ENCODE data around the gene RHPN2. TPM values are rescaled to one million over a fixed set of nuclear protein-coding genes. Genes with fewer than 3 reads are reported as not detected.

Gene RHPN2
- total RNA-seq, 1 experiment from 2014 or later: 29.2 TPM

DNA sequence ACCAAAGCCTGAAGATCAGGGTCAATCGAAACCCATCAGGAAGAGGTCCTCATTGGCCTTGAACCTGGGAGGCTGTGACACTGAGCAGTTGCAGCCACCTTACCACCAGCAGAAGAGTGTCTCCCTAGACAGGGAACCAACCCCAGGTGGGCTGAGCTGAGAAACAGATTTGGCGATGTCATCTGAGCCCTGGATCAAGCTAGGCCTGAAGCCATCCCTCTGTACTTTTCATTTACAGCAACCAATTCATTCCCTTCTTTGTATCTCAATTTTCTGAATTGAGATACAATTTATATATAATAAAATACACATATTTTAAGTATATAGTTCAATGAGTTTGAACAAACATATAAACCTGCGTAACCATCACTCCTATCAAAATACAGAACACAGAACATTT lies 14.6 kb downstream of the RHPN2 start:
- H3K27me3 Mint-ChIP-seq (ENCODE audit: low read depth): no peaks in the 10 kb centered on the region
- no peaks in the 10 kb centered on the region for H3K27me3 ChIP-seq (ENCODE audit: insufficient read depth, low read length)
- no peak overlapping the region for H3K4me2 ChIP-seq (ENCODE audit: insufficient read depth, insufficient read length, low read length)
- no peak overlapping the region for H2BK12ac ChIP-seq (ENCODE audit: insufficient read length, low read depth, low read length)
- H3K36me3 Mint-ChIP-seq (ENCODE audit: insufficient read depth in 1 of 3, low read depth in 3 of 3): peaks cover 8 to 37% (median 18%) of the 10 kb centered on the region in 3 experiments; a peak in 6 of 7 replicates
- H3K27ac Mint-ChIP-seq: peak overlapping the region in 2 of 3 experiments; percentile 54 to 63; a peak in 1 of 7 replicates
- H3K79me1 ChIP-seq (ENCODE audit: insufficient read depth, low read depth, low read length, poor library complexity, severe bottlenecking): peaks cover 3% of the 10 kb centered on the region
- H3T11ph ChIP-seq (ENCODE audit: low read length): no peak overlapping the region
- DNase-seq: no peak
- no peaks in the 10 kb centered on the region; the same call in 1 of the 2 replicates for H3K79me2 ChIP-seq (ENCODE audit: insufficient read depth, low read length)
- H3K9ac ChIP-seq (ENCODE audit: extremely low read depth, insufficient read length, low read length): no peak overlapping the region
- no peak overlapping the region for H3K4me3 Mint-ChIP-seq
- no peak overlapping the region for H2BK20ac ChIP-seq (ENCODE audit: low read depth, low read length, poor library complexity, severe bottlenecking)
- H3K18ac ChIP-seq (ENCODE audit: insufficient read length, low read depth, low read length): no peak overlapping the region
- H3K9me3 Mint-ChIP-seq: no peaks in the 10 kb centered on the region; a peak in 1 of 5 replicates
- no peak overlapping the region for H2BK5ac ChIP-seq (ENCODE audit: insufficient read length, low read length)
- H3K56ac ChIP-seq (ENCODE audit: insufficient read length, low read depth, low read length): no peak overlapping the region
- no peaks in the 10 kb centered on the region for H3K4me1 ChIP-seq (ENCODE audit: insufficient read depth, low read length)
- no peak overlapping the region for H2BK120ac ChIP-seq (ENCODE audit: low read depth, low read length, poor library complexity, severe bottlenecking)
- H3K4me1 Mint-ChIP-seq: peaks cover 23 to 34% of the 10 kb centered on the region in 2 experiments
- H4K91ac ChIP-seq (ENCODE audit: insufficient read length, low read depth, low read length): no peak overlapping the region
- H4K8ac ChIP-seq (replicated peaks; ENCODE audit: insufficient read length, low read depth, low read length): no peak overlapping the region
- no peak overlapping the region for H2BK15ac ChIP-seq (ENCODE audit: low read depth, low read length)
- no peak overlapping the region for H2AFZ ChIP-seq (ENCODE audit: low read length)
- no peak overlapping the region for H3K4ac ChIP-seq (ENCODE audit: low read depth, low read length)
- TF ChIP-seq, protein P1, sequence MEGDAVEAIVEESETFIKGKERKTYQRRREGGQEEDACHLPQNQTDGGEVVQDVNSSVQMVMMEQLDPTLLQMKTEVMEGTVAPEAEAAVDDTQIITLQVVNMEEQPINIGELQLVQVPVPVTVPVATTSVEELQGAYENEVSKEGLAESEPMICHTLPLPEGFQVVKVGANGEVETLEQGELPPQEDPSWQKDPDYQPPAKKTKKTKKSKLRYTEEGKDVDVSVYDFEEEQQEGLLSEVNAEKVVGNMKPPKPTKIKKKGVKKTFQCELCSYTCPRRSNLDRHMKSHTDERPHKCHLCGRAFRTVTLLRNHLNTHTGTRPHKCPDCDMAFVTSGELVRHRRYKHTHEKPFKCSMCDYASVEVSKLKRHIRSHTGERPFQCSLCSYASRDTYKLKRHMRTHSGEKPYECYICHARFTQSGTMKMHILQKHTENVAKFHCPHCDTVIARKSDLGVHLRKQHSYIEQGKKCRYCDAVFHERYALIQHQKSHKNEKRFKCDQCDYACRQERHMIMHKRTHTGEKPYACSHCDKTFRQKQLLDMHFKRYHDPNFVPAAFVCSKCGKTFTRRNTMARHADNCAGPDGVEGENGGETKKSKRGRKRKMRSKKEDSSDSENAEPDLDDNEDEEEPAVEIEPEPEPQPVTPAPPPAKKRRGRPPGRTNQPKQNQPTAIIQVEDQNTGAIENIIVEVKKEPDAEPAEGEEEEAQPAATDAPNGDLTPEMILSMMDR (conservative IDR thresholded peaks at IDR 0.05): no peak
- no peaks in the 10 kb centered on the region for H3K9me3 ChIP-seq (ENCODE audit: control insufficient read depth, low read depth, low read length)
- no peaks in the 10 kb centered on the region for H3K23me2 ChIP-seq (ENCODE audit: insufficient read length, low read depth, low read length, poor library complexity, severe bottlenecking)
- H3K27ac ChIP-seq (ENCODE audit: insufficient read length, low read depth, low read length): no peak overlapping the region
- no peak overlapping the region for H3K23ac ChIP-seq (ENCODE audit: insufficient read length, low read depth, low read length)
- H3K14ac ChIP-seq (ENCODE audit: insufficient read depth, low read length): no peak overlapping the region
- H4K20me1 ChIP-seq (ENCODE audit: control insufficient read depth, insufficient read depth, insufficient read length): no peaks in the 10 kb centered on the region
- no peak overlapping the region for H4K5ac ChIP-seq (ENCODE audit: insufficient read length, low read depth, low read length)
- no peak overlapping the region for H2AK5ac ChIP-seq (ENCODE audit: insufficient read length, low read length)
- WGBS (ENCODE audit: extremely low coverage, insufficient read length, low lambda C conversion rate): no CpG with 5 or more reads among the region's 3 CpGs

Measured in H9 (cell line).